Measurements from ENCODE around the gene SPIN1. TPM values are rescaled to one million over a fixed set of nuclear protein-coding genes. Genes with fewer than 3 reads are reported as not detected.

Gene SPIN1
- total RNA-seq, 1 experiment from 2014 or later, result 123 TPM

DNA sequence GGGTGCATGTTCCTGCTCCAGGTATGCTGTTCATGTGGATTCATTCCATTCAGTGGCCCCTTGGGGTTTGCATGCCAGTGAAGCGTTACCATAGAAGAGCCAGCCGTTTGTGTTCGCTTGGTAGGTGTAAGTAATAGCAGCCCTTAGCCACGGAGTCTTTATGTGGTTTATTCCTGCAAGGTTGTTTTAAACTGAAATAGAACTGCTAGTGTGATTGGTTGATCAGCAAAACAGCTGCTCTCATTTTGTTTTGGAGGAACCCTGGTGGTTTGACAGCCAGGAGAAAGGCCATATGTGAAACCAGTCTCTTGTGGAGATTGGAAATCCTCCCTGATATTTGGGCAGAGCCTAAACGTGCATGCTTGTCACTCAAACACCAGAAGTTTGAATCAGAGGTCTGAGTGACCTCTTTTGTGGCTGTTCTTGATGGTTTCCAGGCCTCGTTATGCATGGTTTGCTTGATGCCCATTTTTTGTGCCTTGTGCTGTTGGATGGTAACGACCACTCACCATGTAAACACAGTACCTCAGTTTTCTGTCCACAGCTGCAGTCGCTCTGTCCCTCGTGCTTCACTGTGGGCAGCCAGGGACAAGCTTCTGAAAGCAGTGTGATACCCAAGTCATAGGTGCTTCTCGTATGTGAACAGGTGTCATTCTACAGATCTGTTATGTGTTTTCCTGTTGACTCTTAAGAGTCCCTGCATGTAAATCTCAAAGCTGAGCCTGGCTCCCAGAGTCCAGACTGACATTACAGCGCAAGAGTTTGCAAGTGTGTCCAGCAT lies 88.4 kb downstream of the SPIN1 start:
- H3K36me3 Mint-ChIP-seq, result peaks cover 12% of the 10 kb centered on the region
- H3K4me1 Mint-ChIP-seq, result peaks cover 11% of the 10 kb centered on the region
- H3K4me3 Mint-ChIP-seq, result no peak overlapping the region
- no peaks in the 10 kb centered on the region for H3K27me3 Mint-ChIP-seq (ENCODE audit: low read depth)
- ATAC-seq, result peak; percentile 60
- no peaks in the 10 kb centered on the region for H3K9me3 Mint-ChIP-seq
- POLR2A ChIA-PET, result interaction anchor here (0.6 kb wide), 1 partner anchor 11 kb away, joined by 3 read pairs; no protein-coding TSS in a partner anchor
- no peak for DNase-seq (ENCODE audit: low spot score)
- CTCF ChIA-PET, result interaction anchor here (1.0 kb wide), 1 partner anchor 163 kb away, joined by 3 read pairs; no protein-coding TSS in a partner anchor
- TF ChIP-seq, protein P1, sequence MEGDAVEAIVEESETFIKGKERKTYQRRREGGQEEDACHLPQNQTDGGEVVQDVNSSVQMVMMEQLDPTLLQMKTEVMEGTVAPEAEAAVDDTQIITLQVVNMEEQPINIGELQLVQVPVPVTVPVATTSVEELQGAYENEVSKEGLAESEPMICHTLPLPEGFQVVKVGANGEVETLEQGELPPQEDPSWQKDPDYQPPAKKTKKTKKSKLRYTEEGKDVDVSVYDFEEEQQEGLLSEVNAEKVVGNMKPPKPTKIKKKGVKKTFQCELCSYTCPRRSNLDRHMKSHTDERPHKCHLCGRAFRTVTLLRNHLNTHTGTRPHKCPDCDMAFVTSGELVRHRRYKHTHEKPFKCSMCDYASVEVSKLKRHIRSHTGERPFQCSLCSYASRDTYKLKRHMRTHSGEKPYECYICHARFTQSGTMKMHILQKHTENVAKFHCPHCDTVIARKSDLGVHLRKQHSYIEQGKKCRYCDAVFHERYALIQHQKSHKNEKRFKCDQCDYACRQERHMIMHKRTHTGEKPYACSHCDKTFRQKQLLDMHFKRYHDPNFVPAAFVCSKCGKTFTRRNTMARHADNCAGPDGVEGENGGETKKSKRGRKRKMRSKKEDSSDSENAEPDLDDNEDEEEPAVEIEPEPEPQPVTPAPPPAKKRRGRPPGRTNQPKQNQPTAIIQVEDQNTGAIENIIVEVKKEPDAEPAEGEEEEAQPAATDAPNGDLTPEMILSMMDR (IDR thresholded peaks at IDR 0.05), result no peak
- TF ChIP-seq TCF7 (CRISPR knock-in tag; IDR thresholded peaks at IDR 0.05; ENCODE audit: low read depth) (no peak), SP1 (CRISPR knock-in tag; conservative IDR thresholded peaks at IDR 0.05) (no peak), ATF3 (CRISPR knock-in tag; conservative IDR thresholded peaks at IDR 0.05) (no peak)
- peak overlapping the region; percentile 74 for H3K27ac Mint-ChIP-seq

GRCh38 chr9:88477300-88477751 lies 89.1 kb downstream of the SPIN1 start:
- H3K27ac Mint-ChIP-seq, result peak overlapping the region; percentile 74; the same call in 1 of the 2 replicates
- POLR2A ChIA-PET, result interaction anchor here (0.6 kb wide), 1 partner anchor 11 kb away, joined by 3 read pairs; no protein-coding TSS in a partner anchor

GRCh38 chr9:88478246-88478645 lies 90.0 kb downstream of the SPIN1 start:
- DNase-seq (ENCODE audit: low spot score) (no peak), ATAC-seq (no peak)
- no peak for TF ChIP-seq E2F5 (CRISPR knock-in tag; IDR thresholded peaks at IDR 0.05)
- TF ChIP-seq, protein P1 (IDR thresholded peaks at IDR 0.05), result no peak
- TF ChIP-seq, protein P2, sequence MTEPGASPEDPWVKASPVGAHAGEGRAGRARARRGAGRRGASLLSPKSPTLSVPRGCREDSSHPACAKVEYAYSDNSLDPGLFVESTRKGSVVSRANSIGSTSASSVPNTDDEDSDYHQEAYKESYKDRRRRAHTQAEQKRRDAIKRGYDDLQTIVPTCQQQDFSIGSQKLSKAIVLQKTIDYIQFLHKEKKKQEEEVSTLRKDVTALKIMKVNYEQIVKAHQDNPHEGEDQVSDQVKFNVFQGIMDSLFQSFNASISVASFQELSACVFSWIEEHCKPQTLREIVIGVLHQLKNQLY (CRISPR knock-in tag; IDR thresholded peaks at IDR 0.05), result no peak
- TF ChIP-seq, protein P3, sequence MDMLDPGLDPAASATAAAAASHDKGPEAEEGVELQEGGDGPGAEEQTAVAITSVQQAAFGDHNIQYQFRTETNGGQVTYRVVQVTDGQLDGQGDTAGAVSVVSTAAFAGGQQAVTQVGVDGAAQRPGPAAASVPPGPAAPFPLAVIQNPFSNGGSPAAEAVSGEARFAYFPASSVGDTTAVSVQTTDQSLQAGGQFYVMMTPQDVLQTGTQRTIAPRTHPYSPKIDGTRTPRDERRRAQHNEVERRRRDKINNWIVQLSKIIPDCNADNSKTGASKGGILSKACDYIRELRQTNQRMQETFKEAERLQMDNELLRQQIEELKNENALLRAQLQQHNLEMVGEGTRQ (CRISPR knock-in tag; IDR thresholded peaks at IDR 0.05), result no peak
- TF ChIP-seq CBFB (CRISPR knock-in tag; IDR thresholded peaks at IDR 0.05; ENCODE audit: low read depth), result no peak
- TF ChIP-seq, protein P4, sequence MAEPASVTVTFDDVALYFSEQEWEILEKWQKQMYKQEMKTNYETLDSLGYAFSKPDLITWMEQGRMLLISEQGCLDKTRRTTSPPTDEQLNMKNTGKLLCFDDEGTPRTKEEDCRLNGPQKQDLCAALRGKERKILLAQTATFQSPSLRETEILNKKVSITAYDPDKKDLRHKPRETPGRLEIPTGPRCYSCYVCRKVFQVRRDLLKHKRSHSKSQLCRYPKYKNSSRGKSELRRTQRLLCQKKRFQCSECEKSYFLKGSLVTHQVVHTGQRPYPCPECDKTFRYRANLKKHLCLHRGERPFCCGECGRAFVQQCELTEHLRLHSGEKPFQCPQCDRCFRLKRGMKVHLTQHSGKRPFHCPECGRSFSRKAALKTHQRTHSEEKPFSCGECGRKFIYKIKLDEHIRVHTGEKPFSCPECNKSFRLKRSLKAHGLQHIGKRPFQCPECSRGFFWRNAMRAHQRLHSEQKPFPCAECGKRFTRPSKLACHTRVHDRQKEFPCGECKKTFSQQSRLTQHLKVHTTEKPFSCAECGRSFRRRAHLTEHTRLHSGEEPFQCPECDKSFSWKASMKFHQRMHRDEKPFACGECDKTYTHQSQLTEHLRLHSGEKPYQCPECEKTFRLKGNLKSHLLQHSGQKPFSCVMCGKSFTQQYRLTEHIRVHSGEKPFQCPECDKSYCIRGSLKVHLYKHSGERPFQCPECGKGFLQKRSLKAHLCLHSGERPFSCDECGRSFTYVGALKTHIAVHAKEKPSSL (CRISPR knock-in tag; conservative IDR thresholded peaks at IDR 0.05), result no peak
- no peak for TF ChIP-seq NR1H2 (CRISPR knock-in tag; IDR thresholded peaks at IDR 0.05)
- TF ChIP-seq RELA (CRISPR knock-in tag; IDR thresholded peaks at IDR 0.05; ENCODE audit: borderline replicate concordance), result no peak
- TF ChIP-seq SP1 (CRISPR knock-in tag; conservative IDR thresholded peaks at IDR 0.05), result no peak
- TF ChIP-seq ATF1 (CRISPR knock-in tag; IDR thresholded peaks at IDR 0.05), result no peak
- TF ChIP-seq PRRX2 (CRISPR knock-in tag; IDR thresholded peaks at IDR 0.05), result no peak
- TF ChIP-seq, protein P5, sequence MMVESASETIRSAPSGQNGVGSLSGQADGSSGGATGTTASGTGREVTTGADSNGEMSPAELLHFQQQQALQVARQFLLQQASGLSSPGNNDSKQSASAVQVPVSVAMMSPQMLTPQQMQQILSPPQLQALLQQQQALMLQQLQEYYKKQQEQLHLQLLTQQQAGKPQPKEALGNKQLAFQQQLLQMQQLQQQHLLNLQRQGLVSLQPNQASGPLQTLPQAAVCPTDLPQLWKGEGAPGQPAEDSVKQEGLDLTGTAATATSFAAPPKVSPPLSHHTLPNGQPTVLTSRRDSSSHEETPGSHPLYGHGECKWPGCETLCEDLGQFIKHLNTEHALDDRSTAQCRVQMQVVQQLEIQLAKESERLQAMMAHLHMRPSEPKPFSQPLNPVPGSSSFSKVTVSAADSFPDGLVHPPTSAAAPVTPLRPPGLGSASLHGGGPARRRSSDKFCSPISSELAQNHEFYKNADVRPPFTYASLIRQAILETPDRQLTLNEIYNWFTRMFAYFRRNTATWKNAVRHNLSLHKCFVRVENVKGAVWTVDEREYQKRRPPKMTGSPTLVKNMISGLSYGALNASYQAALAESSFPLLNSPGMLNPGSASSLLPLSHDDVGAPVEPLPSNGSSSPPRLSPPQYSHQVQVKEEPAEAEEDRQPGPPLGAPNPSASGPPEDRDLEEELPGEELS (CRISPR knock-in tag; IDR thresholded peaks at IDR 0.05), result no peak
- POLR2A ChIA-PET, result no interaction called here
- Mint-ChIP-seq H3K27ac (no peak overlapping the region), H3K4me1 (peaks cover 11% of the 10 kb centered on the region), H3K4me3 (no peak overlapping the region), H3K9me3 (no peaks in the 10 kb centered on the region), H3K27me3 (ENCODE audit: low read depth) (no peaks in the 10 kb centered on the region), H3K36me3 (peaks cover 17% of the 10 kb centered on the region)
- CTCF ChIA-PET, result no interaction called here

More at GRCh38 chr9:88477300-88477751, 89.1 kb downstream of the SPIN1 start:
- Mint-ChIP-seq H3K27me3 (ENCODE audit: low read depth) (no peaks in the 10 kb centered on the region), H3K4me1 (peaks cover 11% of the 10 kb centered on the region), H3K36me3 (peaks cover 14% of the 10 kb centered on the region), H3K9me3 (no peaks in the 10 kb centered on the region), H3K4me3 (no peak overlapping the region)
- ATAC-seq (no peak), DNase-seq (ENCODE audit: low spot score) (no peak)
- TF ChIP-seq NR2C2 (CRISPR knock-in tag; IDR thresholded peaks at IDR 0.05) (no peak), TP53 (CRISPR knock-in tag; IDR thresholded peaks at IDR 0.05) (no peak)
- CTCF ChIA-PET, result no interaction called here

Measured in WTC11 (cell line).